Brain microvascular endothelial cell (primary cell): Measurements from ENCODE around the gene VSX1.

ENCODE experiments used
- DNase-seq: peaks from one replicate; pipeline ENCODE4 v3.0.0-alpha.2; 2020
- H3K27ac ChIP-seq: fragments of 250-450 bp; sonication (Bioruptor Pico); 2 replicates; pipeline ENCODE4 v1.5.1; 2020; ENCODE audit warnings: mild to moderate bottlenecking, moderate library complexity
- H3K27me3 ChIP-seq: fragments of 250-450 bp; sonication (Bioruptor Pico); replicated peaks from 2 replicates; pipeline ENCODE4 v1.5.1; 2020; ENCODE audit warnings: mild to moderate bottlenecking
- H3K36me3 ChIP-seq: fragments of 250-450 bp; sonication (Bioruptor Pico); replicated peaks from 2 replicates; pipeline ENCODE4 v1.5.1; 2020; ENCODE audit warnings: mild to moderate bottlenecking
- H3K4me3 ChIP-seq: 2 replicates; pipeline ENCODE4 v1.5.1; 2011; ENCODE audit warnings: low read depth, mild to moderate bottlenecking, control low read depth, low read length, moderate library complexity
- CTCF ChIP-seq: IDR thresholded peaks from 2 replicates; pipeline ENCODE4 v1.5.1; 2011; ENCODE audit warnings: low read depth, mild to moderate bottlenecking, moderate library complexity, low read length, control low read depth, inconsistent platforms; ENCODE audit errors: missing control alignments
- in situ Hi-C: cut with HindIII; loops from 2 replicates; pipeline ENCODE4 v1.10.0; 2017; ENCODE audit warnings: low sequenced_read_pairs, low pct_ligation_motif_present

Gene VSX1

GRCh38 chr20:25081730-25082497 is at the start of gene VSX1:
TSS of gene VSX1 (minus strand) at chr20:25082141. CDS start at chr20:25082096, 45 bp downstream.
- in situ Hi-C loops = no loop called here
- Histone ChIP-seq H3K27me3 (peaks cover 95% of the 10 kb centered on the region), H3K4me3 (no peak within 1 kb of the TSS), H3K27ac (no peak within 1 kb of the TSS), H3K36me3 (no peaks in the 10 kb centered on the region)
- no peak for DNase-seq
- TF ChIP-seq CTCF = no peak

GRCh38 chr20:25129908-25130307 is 48.0 kb upstream of the VSX1 start:
- Histone ChIP-seq H3K27ac (no peak overlapping the region), H3K36me3 (no peaks in the 10 kb centered on the region), H3K4me3 (no peak overlapping the region), H3K27me3 (no peaks in the 10 kb centered on the region)
- in situ Hi-C loops = no loop called here
- no peak for TF ChIP-seq CTCF
- no peak for DNase-seq

DNA sequence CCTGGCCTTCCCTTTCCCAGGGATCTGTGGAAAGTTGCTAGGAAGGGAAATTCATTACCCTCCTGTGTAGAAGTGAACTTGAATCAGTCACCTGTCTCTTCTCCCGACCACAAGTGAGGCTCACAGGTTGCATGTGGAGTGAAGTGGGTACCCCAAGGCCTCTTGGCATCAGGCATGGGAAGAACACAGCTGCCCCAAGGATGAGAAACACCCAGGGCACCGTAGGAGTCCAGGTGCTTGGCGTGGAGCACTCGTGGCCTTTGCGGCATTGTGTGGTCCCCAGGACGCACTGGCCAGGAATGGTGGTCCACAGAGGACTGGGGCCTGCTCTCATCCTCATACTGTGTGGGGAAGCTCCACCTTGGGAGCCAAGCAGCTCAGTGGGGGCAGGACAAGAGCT is 47.5 kb upstream of the VSX1 start:
- in situ Hi-C loops = no loop called here
- no peak overlapping the region for H3K4me3 ChIP-seq
- DNase-seq = no peak
- no peak for TF ChIP-seq CTCF
- H3K36me3 ChIP-seq = no peaks in the 10 kb centered on the region
- no peak overlapping the region for H3K27ac ChIP-seq
- H3K27me3 ChIP-seq = no peaks in the 10 kb centered on the region

- H3K4me3 ChIP-seq = no peak overlapping the region
Observed at GRCh38 chr20:25128649-25129048, 46.7 kb upstream of the VSX1 start.

GRCh38 chr20:25127761-25128537 is 46.0 kb upstream of the VSX1 start:
- no peaks in the 10 kb centered on the region for H3K36me3 ChIP-seq
- DNase-seq = no peak
- no peak overlapping the region for H3K4me3 ChIP-seq
- H3K27ac ChIP-seq = no peak overlapping the region
- no peak for TF ChIP-seq CTCF
- in situ Hi-C loops = no loop called here
- H3K27me3 ChIP-seq = no peaks in the 10 kb centered on the region

More at GRCh38 chr20:25128649-25129048, 46.7 kb upstream of the VSX1 start:
- TF ChIP-seq CTCF = no peak
- DNase-seq = no peak
- Histone ChIP-seq H3K27me3 (no peaks in the 10 kb centered on the region), H3K36me3 (no peaks in the 10 kb centered on the region), H3K27ac (no peak overlapping the region)
- in situ Hi-C loops = no loop called here
